AML-193 (cell line): ENCODE results near the gene GTF2F2.
A peak's percentile ranks its signal among the peaks of the same experiment; 100 is the strongest.
"Not testable (repeated sequence)": the region's sequence is repeated elsewhere in the genome, so short reads cannot be mapped to it uniquely, and the experiment has no call there.

ENCODE experiments used
- DNase-seq, 2 experiments: peaks; one replicate each; lab custom pipeline; 2025; lab: John Stamatoyannopoulos, UW

GTF2F2 gene

DNA sequence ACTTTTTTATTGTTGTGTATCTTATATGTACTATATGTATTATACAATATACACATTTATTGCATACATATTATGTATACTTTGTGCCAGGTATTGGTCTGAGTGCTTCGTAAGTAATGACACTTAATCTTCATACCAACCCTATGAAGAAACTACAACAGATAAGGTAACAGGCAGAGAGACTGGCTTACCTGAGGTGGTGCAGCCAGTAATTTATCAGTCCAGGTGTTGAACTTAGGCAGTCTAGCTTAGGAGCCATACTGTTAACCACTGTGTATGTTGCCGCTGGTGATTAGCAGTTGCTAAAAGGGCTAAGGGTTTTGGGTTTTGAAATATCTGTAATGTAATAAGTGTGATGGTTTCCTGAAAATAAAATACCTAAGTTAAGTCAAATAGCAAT, 134.1 kb downstream of the GTF2F2 start:
- no peak for DNase-seq

GRCh38 chr13:45255247-45255987, 135.1 kb downstream of the GTF2F2 start:
- no peak for DNase-seq

- no peak for DNase-seq
These were observed 135.9 kb downstream of the GTF2F2 start for GRCh38 chr13:45256254-45256653.

DNA sequence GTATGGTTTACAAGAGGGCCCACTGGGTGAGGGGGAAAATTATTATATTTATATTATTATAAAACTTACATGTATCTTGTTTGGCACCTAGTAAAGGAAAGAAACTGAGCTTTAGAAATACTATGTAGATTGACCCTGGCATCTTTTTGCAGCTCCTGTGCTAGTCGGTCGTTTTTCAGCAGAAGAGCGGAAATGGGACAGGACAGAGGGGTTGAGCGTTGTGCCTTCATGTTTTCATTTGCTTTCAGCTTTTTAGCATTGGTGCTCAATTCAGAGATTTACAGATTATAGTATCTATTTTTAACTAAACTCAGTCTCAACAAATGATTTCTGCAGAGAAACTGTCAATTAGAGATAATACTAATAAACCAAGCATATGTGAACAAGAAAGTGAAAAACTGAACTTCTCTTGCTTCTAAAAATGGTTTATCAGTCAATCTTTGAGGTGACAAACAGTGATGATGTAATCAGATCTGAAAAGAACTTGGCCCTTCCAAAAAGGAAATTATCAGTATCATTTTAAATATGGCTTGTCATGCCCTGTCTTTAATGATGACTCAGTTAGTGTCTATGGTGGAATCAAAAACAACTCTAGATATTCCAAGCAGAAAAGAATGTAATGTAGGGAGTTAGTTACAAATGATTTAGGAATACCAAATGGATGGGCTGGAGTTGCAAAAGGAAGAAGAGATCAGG, 137.5 kb downstream of the GTF2F2 start:
- DNase-seq, result no peak

DNA sequence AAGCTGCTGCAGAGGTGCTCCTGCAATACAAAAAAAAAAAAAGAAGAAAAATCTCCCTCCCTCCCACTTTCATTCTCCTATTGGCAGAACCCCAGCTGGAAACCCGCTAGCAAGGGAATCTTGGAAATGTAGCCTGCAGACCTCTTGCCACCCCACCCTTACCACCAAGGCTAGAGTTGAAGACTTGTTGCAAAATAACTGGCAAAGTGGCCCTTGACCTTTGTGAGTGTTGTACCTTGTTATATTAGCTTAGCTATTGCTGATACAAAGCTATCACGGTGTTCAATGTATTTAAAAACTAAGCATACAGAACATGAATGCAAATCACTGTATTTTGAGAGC, 138.0 kb downstream of the GTF2F2 start:
- DNase-seq, result no peak

DNA sequence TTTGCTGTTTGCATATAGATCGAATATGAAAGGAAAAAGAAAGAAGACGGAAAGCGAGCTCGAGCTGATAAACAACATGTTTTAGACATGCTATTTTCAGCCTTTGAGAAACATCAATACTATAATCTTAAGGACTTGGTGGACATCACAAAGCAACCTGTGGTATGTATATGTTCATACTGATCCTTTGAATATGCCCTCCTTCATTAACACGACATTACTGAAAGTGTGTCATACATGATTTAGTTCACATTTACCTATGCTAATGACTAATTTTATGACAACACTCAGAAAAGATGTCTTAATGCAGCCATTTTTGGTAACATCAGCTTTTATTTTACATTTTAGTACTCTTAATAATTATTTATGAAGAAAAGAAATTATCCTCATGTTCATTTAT, 146.9 kb downstream of the GTF2F2 start:
- no peak for DNase-seq

- DNase-seq, result no peak
These were observed 148.9 kb downstream of the GTF2F2 start for GRCh38 chr13:45269204-45269603.

DNA sequence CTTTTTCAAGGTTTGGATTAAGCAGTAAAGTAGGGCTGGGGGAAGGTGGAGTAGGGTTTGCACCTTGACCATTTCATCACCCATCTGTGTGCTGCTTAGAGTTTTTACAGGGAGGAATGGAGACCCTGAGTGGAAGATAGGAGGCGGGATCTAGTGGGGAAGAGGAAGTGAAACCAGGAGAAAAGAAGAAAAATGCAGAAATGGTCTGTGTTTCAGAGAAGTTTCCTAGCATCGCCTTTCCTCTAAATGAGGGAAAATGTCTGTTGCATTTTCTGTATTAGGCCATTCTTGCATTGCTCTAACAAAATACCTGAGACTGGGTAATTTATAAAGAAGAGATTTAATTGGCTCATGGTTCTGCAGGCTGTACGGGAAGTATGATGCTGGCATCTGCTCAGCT, 156.6 kb downstream of the GTF2F2 start:
- no peak for DNase-seq

DNA sequence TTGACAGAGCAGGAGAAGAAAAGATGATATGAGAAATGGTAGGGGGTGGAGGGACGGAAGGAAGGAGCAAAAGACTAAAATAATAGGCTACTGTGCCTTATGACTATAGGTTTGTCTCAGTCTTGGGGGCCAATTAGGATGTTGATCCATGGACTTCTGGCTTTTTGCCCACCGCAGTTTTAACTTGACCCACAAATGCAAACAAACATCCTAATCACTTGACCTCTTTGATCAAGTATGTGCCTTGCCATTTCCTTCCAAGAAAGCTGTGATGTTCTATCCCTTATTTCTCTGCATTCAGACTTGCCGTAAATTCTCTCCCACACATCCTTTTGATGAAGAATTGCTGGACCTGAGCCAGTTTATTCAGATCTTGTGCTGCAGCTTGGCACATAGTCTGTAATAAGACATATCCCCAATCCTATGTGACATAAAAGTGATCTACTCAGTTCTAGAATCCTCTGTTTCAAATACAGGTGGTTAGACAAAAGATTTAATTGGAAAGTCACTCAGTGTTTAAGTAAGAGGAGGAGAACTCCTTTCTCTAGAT, 157.9 kb downstream of the GTF2F2 start:
- DNase-seq, result no peak

- DNase-seq, result no peak
These were observed 159.7 kb downstream of the GTF2F2 start for GRCh38 chr13:45280011-45280410.

GRCh38 chr13:45280751-45281634, 160.7 kb downstream of the GTF2F2 start:
- DNase-seq, result peak; percentile 59 to 67

GRCh38 chr13:45282994-45283393, 162.7 kb downstream of the GTF2F2 start:
- DNase-seq, result no peak

DNA sequence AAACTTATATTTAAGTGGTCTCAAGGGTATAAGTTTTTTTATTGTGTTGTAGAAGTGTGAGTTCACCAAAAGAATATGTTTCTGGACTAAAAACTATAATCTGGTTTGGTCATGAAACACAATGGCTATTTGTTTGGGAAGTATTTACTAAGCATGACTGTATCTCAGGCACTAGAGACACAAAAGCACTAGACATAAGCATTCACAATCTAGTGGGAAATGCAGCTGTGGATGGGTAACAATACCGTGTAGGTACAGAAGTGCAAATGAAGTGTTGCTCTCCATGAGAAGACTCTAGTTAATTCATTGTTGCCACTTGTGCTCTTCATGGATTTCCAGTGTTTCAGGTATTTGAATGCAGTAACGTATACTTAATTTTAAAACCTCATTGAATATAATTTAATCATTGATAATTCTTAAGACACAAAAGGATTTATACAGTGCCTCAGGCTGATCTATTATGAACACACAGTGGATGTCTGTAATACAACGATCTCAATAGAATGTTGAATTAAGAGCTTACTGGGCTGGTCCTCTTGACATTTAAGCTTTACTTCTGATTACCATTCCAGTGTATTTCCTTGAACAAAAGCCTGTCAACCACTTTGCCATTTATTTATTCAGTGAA, 169.7 kb downstream of the GTF2F2 start:
- no peak for DNase-seq

DNA sequence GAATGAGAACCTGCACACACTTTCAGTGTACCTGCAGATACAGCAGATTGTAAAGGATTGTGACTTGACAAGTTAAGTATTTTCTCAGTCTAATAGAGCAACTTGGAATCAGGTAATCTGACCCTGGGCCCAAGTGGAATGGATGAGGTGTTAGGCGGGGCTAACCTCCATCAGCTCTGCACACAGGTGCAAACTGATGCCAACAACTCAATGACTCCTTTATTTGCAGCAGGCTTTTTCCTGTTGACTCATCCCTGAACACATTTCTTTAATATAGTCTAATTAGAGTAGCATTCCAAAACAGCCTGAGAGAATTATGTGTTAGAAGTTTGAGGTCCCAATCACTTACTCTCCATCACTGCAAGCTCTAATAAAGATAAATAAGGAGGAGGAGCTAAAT, 171.9 kb downstream of the GTF2F2 start:
- no peak for DNase-seq

GRCh38 chr13:45295536-45295935, 175.2 kb downstream of the GTF2F2 start:
- no peak for DNase-seq

- peak; percentile 7 to 36 for DNase-seq
These were observed 175.9 kb downstream of the GTF2F2 start for GRCh38 chr13:45296259-45296658.

DNA sequence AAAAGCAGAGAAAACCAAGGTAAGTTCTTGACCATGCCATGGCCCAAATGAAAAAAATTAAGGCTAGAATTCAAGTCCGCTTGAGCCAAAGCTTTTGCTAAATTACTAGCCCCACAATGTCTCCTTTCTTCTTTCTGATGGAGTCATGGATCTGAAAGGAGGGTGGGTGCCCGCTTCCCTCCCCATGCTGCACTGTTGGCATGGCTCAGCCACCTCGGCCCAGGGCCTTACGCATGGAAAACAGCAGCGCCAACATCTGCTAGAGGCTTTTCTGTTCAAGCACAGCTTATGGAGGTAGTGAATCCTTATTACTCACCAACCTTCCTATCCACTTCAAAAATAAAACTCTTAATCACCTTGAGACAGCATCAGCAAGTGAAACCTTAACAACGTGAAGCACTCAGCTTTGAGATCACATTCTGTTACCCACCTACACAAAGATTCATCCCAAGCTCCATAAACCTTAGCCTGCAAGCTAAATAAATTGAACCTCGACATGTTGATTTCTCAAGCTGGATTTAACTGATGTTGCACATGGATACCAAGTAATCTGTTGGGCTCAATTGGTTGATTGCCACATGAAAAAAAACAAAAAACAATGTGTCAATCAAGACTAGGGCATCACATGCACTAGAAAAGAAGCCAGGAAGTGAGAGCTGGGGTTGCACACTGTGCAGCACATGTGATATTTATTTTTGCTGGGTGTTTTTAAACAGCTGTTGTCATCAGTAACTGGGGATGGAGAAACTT, 177.3 kb downstream of the GTF2F2 start:
- no peak for DNase-seq

GRCh38 chr13:45298206-45298505, 177.8 kb downstream of the GTF2F2 start:
- DNase-seq, result no peak

GRCh38 chr13:45298550-45298949, 178.2 kb downstream of the GTF2F2 start:
- DNase-seq, result not testable (repeated sequence)

GRCh38 chr13:45299194-45299593, 178.9 kb downstream of the GTF2F2 start:
- DNase-seq, result no peak

GRCh38 chr13:45300190-45300985, 180.1 kb downstream of the GTF2F2 start:
- no peak for DNase-seq
